ENCODE measurements around the gene SS18L1.

The SS18L1 gene

GRCh38 chr20:62174870-62175624, 31.5 kb downstream of the SS18L1 start:
- no peak for DNase-seq

DNA sequence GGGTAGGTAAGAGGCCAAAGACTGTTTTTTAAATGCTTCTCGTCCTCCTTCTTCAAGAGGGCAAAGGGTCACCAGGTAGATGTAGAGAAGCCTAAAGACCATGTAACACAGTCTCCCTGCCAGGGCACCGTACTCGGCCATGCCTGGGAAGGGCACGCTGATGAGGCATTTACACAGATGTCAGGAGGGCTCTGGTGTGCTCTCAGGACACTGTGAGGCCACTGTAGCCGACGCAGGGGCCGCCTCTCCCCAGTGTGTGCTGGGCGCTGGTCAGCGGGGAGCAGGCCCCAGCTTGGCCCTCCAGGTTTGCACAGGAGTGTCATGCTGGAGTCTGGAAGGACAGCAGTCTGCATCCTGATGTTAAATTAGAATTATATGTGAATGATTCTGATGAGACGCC, 32.1 kb downstream of the SS18L1 start:
- DNase-seq = no peak

GRCh38 chr20:62176866-62177265, 33.3 kb downstream of the SS18L1 start:
- DNase-seq = no peak

- no peak for DNase-seq
Measured at GRCh38 chr20:62177307-62177706, 33.7 kb downstream of the SS18L1 start.

GRCh38 chr20:62178316-62179161, 35.0 kb downstream of the SS18L1 start:
- no peak for DNase-seq

- no peak for DNase-seq
Measured at GRCh38 chr20:62179162-62179504, 35.6 kb downstream of the SS18L1 start.

DNA sequence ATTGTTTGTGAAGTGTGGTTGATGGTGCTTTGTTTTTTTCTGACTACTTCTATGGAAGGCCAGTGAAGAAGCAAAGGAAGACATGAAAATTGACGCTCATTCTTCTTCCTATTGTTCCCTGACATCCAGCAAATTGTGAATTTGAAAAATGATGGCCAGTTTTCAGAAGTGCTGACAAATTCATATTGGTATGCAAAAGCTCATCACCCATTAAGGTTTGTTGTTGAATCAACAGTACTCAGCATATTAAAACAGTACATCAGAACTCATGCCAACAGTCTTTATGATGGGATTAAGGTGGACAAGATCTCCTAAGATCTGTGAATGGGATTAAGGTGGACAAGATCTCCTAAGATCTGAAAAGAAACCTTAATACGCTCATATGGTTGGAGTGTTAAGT, 38.2 kb downstream of the SS18L1 start:
- DNase-seq = no peak

DNA sequence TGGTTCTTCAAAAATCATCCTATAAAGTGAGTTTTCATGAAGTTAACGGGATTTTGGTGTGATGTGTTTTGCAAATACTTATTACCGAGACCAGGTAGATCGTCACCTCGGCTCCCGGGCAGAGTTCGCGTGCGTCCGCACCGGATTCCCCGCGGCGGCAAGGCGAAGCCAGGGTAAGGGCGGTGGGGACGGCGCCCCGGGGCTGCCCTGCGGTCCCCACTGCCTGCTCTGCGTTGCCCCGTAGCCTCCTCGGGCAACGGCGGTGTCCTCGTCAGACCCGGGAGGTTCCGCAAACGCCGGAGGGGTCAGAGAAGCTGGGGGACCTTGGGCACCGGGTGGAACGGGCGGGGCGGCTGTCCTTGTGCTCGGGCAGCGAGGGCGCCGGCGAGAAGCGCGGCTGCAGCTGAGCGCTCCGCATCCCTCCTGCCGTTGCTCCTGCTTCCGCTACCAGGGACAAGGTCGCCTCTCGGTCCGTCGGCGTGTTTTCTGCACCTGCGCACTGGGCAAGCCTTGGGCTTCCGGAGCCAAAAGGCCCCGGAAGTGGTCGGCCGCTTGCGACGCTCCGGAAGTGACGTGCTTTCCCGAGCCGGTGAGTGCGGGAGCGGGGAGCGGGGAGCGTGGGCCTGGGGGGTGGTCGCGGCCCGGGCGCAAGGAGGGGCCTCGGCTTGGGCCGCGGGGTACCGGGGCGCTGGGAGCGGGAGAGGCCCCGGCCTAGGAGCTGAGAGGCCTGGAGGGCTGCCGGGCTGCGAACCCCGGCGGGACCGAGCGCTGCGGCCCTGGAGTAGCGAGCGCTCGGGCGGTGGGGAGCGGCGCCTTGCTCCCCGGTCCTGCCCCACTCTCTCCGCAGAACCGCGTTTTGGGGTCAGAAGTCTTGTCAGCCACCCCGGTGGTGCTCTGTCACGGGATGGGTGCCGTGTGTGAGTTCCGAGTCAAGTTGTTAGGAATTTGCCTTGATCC, 39.2 kb downstream of the SS18L1 start, which contains the start of gene MTG2:
Gene MTG2 (plus strand): TSS at position 560 of the 957 bp plus-strand sequence. CDS start 10,393 bp downstream, outside the sequence.
- DNase-seq = peak; percentile 94

DNA sequence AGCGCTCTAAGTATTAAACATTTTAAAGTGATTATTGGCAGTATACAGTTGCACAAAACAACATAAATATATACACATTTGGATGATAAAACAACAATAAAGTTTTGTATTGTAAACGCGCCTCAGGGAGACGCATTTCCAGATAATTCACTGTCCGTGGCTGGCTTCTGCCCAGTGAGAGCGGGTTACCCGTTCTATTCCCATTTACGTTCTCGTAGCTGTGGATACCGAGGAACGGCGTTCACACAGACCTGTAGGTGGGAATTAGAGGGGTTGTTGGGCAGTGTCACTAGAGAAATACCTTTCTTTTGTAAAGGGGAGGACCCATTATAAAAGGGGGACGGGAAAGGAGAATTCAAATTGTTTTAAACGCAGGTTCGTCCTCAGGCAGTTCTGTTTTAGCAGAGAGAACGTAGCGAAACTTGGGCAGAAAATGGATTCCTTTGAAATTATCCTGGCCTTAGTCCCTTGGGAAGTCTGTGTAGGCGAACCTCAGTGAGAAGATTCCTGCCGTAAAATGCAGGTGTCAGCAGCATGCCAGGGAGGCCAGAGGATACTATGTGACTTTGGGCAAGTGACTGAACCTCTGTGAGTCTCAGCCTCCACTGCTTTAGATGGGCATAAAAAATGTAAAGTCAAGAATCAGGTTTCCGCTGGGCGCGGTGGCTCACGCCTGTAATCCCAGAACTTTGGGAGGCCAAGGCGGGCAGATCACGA, 40.0 kb downstream of the SS18L1 start:
- no peak for DNase-seq

GRCh38 chr20:62186096-62186426, 42.5 kb downstream of the SS18L1 start:
- no peak for DNase-seq

DNA sequence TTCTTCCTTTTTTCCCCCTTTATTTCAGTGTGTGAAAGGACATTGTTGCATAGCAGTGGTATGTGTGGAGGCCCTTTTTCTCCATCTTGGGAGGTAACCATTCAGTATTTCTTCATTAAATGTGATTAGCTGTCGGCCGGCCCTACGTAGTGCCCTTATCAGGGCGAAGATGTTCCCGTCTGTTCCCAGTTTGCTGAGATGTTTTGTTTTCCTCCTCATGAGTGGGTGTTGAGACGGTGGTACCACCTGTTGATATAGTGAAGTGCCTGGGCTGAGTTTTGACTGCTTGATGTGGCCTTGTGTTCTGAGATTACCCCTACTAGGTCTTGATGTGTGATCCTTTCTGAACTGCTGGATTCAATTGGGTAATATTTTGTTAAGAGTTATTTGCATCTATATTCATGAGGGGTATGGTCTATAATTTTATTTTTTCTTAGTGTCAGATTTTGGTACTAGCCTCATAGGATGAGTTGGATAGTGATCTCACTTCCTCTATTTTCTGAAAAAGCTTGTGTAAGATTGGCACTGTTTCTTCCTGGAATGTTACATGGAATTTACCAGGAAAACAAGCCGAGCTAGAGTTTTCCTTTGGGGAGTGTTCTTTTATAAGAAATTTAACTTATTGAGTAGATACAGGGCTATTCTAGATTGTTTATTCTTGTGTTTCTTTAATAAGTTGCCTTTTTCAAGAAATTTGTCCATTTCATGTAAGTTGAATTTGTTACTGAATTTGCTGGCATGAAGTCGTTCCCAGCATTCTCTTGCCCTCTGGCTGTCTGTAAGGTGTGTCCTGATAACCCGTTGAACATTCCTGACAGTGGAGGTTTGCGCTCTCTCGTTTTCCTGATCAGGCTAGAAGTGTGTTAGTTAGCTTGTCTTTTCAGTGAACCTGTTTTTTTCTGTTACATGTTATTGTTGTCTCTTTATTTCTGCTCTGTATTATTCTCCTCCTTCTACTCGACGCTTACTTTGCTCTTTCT, 43.6 kb downstream of the SS18L1 start:
- DNase-seq = no peak

- no peak for DNase-seq
Measured at GRCh38 chr20:62190639-62191411, 47.3 kb downstream of the SS18L1 start.

- no peak for DNase-seq
Measured at GRCh38 chr20:62191781-62192559, 48.4 kb downstream of the SS18L1 start.

- DNase-seq = no peak
Measured at GRCh38 chr20:62192635-62193034, 49.1 kb downstream of the SS18L1 start.

GRCh38 chr20:62193079-62194025, 49.8 kb downstream of the SS18L1 start:
- DNase-seq = no peak

GRCh38 chr20:62195075-62195405, 51.5 kb downstream of the SS18L1 start:
- no peak for DNase-seq

DNA sequence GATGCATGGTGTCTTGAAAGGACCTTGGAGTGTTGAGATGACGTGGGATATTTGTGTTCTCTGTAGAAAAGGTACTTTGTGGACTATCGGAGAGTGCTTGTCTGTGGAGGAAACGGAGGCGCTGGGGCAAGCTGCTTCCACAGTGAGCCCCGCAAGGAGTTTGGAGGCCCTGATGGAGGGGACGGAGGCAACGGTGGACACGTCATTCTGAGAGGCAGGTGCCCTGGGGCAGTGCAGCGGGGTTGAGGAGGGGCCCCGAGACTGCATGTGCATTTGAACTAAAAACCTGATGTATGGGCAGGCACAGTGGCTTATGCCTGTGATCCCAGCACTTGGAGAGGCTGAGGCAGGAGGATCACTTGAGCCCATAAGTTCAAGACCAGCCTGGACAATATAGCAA, 52.2 kb downstream of the SS18L1 start:
- no peak for DNase-seq

- DNase-seq = no peak
Measured at GRCh38 chr20:62196286-62196685, 52.7 kb downstream of the SS18L1 start.
